Subcutaneous adipose tissue (tissue), 4 donors: ENCODE measurements around the gene ACSF3. TPM values are rescaled to one million over a fixed set of nuclear protein-coding genes. Genes with fewer than 3 reads are reported as not detected.

Experiments used
- total RNA-seq, 4 donors: library from RNA; depleted of rRNA; stranded (reverse); fragments of >200 nt; gene quantifications; one replicate each; pipeline ENCODE4 v1.1.0, GENCODE V29; 2016
- TF ChIP-seq, protein P1 (sequence below): fragments of 450-650 bp; IDR thresholded peaks from one replicate; pipeline ENCODE4 v1.5.1; 2016; ENCODE audit warnings: low read depth, mild to moderate bottlenecking, control low read depth, antibody characterized with exemption, moderate library complexity

Gene ACSF3
- total RNA-seq, 4 donors from 2014 or later = 17.4 to 40.1 (median 22.5) TPM

DNA sequence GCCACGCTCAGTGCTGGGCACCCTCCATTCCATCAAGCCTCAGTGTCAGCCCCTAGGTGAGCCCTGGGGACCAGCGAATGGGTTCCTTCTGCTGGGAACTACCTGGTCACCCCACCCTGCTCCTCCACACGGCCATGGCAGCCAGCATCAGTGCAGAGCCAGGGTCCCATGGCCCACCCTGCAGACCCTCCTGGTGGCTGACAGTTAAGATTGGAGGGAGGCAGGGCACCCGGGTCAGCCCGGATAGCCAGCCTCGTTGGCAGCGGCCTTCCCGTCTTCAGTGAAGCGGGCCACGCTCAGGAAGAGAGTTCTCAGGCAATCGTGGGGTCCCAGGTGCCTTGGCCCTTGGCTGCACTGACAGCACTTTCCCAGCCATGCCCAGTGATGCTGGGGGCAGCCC, 37.1 kb upstream of the ACSF3 start:
- TF ChIP-seq, protein P1, sequence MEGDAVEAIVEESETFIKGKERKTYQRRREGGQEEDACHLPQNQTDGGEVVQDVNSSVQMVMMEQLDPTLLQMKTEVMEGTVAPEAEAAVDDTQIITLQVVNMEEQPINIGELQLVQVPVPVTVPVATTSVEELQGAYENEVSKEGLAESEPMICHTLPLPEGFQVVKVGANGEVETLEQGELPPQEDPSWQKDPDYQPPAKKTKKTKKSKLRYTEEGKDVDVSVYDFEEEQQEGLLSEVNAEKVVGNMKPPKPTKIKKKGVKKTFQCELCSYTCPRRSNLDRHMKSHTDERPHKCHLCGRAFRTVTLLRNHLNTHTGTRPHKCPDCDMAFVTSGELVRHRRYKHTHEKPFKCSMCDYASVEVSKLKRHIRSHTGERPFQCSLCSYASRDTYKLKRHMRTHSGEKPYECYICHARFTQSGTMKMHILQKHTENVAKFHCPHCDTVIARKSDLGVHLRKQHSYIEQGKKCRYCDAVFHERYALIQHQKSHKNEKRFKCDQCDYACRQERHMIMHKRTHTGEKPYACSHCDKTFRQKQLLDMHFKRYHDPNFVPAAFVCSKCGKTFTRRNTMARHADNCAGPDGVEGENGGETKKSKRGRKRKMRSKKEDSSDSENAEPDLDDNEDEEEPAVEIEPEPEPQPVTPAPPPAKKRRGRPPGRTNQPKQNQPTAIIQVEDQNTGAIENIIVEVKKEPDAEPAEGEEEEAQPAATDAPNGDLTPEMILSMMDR = no peak

DNA sequence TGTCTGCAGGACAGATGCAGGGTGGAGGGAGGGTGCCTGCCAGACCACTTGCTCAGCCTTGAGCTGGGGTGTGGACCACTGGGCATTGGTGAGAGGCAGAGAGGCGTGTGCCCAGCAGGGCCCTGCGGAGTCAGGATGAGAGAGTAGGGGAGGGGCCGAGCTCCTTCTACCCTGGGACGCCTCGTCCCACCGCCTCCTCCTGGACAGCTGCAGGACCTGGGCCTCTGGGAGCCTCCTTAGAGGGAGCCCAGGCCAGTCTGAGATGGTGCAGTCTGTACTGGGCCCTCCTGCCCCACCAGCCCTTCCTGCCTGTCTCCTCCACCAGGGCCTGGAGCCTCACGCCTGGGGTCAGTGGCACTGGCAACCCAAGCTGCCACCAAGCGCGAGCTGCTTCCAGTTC, 35.9 kb upstream of the ACSF3 start:
- TF ChIP-seq, protein P1 = no peak

DNA sequence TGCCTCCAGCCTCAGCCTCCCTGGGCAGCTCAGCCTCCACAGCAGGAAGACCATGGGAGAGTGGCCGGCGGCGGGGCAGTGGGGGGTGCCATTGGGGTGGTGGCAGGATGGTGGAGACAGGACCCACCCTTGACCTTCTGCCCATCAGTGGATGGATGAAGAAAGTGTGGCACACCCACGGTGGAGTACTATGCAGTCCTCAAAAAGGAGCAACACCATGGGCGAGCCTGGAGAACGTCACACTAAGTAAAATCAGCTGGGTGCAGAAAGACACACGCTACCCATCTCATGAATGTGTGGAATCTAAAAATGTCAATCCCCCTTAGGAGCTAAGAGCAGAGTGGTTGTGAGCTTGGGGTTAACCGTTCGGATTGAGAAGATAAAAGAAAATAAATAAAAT, 34.8 kb upstream of the ACSF3 start:
- TF ChIP-seq, protein P1 = no peak

DNA sequence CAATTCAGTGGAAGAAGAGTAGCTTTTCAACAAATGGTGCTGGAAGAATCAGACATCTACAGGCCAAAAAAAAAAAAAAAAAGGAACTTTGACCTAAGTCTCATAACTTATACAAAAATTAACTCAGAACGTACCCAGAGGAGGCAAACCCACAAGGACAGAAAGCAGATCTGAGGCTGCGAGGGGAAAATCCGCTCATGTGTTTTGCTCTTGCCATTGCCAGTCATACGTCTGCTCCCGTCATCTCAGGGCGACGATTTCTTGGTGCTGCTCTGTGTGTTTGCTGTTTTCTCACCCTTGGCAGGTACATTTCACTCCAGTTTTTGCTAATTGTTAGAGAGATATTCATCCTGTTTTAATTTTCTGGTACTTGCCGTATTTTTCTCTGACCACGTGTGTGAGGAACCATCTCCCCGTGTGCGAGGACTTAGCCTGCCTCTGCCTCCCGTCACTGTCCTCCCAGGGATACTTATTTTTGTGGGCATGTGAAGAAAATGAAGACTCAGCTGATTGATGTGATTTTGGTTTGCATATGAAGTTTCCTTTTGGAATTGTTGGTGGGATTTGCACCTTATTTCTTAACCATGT, 33.4 kb upstream of the ACSF3 start:
- TF ChIP-seq, protein P1 = no peak

DNA sequence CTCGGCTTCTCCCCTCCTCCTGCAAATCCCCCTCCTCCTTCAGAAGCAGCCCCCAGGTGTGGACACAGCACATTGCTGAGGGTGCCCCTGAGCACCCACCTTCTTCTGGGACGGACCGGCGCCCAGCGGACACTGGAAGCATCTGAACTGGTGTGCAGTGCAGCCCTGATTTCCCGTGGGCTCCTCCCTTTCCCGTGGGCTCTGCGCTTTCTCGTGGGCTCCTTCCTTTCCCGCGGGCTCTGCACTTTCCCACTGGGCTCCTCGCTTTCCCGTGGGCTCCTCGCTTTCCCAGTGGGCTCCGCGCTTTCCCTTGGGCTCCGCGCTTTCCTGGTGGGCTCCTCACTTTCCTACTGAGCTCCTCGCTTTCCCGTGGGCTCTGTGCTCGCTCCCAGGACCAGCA, 32.6 kb upstream of the ACSF3 start:
- TF ChIP-seq, protein P1 = no peak

DNA sequence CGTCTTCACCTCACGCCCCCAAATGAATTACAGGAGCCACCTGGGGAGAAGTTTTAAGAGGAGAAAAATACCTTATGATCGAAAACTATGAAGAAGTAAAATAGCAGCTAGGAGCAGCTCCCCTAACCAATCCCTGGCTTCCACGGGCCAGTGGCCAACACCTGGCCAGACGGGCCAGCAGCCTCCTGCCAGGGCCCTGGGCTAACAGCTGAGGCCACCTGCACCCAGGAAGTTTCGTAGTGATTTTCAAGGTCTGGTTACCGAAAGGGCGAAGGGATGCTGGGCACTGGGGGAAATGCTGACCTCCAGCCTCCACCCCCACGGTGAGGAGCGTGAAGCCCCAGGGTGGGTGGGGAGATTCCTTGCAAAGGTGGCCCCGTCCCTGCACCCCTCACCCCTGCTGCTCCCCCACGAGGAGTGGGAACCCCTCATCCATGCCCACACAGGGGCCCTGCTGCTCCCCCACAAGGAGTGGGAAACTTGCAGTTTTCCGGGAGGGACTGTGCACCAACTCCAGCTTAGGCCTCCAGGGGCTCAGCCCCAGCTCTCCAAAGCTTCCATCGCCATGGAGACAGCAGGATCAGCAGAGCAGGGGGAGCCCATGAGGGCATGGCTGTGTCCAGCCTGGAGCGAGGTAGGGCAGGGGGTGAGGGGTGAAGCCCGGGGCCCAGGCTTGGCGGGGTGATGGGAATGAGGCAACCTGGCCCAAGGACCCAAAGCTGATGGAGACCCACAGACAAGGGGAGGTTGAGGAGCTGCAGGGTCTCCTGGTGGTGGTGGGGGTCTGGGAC, 31.9 kb upstream of the ACSF3 start:
- TF ChIP-seq, protein P1 = no peak

DNA sequence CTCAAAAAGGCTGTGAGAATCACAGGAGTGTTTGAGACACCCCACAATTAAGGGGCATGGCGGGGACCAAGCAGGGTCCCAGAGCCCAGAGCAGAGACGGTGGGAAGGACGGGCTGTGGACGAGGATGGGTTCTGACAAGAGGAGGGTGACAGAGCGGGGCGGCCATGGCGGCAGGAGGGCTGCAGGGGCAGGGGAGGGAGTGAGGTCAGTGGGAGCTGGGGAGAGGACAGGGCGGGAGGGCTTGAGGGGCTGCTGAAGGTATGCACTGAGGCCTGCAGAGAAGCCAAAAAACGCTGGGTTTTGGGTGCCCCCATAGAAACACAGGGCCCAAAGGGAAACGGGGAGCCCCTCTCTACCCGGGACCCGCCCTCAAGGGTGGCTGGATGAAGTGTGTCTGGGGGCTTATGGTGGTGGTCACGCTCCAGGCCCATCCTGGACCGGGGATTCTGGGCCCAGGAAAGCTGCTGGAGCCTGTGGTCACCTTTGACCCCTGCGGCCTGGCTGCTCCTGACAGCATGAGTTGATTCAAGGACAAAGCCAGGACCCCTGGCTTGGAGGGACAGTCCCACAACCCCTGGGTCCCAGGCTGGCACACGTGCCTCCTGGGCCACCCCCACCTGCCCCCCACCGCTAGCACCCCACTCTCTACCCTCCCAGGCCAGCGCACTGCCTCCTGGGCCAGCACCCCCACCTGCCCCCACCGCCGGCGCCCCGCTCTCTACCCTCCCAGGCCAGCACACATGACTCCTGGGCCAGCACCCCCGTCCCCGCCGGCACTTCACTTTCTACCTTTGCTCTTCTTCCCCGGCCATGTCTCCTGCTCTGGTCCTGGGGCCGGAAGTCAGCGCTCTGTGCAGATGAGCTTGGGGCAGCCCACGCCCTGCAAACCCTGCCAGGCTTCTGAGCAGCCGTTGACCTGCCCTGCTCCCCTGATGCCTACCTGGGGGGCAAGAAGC, 31.0 kb upstream of the ACSF3 start:
- TF ChIP-seq, protein P1 = no peak
